IPS-18a (cell line): ENCODE measurements around the gene CYB561.

Experiments used
- H3K27ac ChIP-seq: one replicate; pipeline ENCODE4 v1.5.1; 2013; ENCODE audit warnings: low read length
- H3K27me3 ChIP-seq: one replicate; pipeline ENCODE4 v1.6.1; 2013; ENCODE audit warnings: mild to moderate bottlenecking, low read length; ENCODE audit not compliant: control insufficient read depth, insufficient read depth
- H3K36me3 ChIP-seq: one replicate; pipeline ENCODE4 v1.6.1; 2013; ENCODE audit warnings: low read depth, low read length; ENCODE audit not compliant: control insufficient read depth
- H3K4me1 ChIP-seq: one replicate; pipeline ENCODE4 v1.6.1; 2013; ENCODE audit warnings: low read depth, low read length; ENCODE audit not compliant: control insufficient read depth
- H3K4me3 ChIP-seq: one replicate; pipeline ENCODE4 v1.5.1; 2013; ENCODE audit warnings: low read length
- H3K9ac ChIP-seq: one replicate; pipeline ENCODE4 v1.6.1; 2013; ENCODE audit warnings: mild to moderate bottlenecking, low read length, moderate library complexity
- H3K9me3 ChIP-seq: one replicate; pipeline ENCODE4 v1.6.1; 2013; ENCODE audit warnings: low read depth, low read length; ENCODE audit not compliant: control insufficient read depth

The CYB561 gene

DNA sequence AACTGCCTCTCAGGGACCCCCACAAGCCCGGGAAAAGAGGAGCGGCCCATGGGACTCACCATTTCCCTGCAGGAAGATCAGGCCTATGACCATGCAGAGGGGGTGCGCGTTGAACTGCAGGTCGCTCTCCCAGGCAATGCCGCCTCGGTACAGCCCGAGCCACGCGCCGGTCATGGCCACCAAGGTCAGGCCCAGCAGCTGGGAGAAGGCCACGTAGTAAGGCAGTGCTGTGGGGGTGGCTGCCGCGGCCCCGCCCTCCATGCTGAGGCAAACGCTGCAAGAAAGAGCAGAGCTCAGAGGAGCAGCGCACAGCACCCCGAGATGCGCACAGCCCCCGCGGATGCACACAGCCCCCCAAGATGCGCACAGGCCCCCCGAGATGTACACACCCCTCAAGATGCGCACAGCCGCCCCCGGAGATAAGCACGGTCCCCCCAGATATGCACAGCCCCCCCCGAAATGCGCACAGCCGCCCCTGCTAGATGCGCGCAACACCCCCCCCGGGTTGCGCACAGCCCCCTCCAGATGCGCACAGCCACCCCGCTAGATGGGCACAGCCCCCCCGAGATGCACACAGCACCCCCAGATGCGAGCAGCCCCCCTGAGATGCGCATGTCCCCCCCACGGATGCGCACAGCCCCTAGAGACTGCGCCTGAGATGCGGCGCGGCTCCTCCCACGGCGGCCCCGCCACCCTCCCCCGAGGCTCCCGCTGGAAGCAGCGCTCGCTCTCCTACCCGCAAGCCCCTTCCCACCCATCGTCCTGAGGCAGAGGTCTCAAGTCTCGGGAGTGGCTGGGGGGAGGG lies 8.6 kb downstream of the CYB561 start:
- no peaks in the 10 kb centered on the region for H3K27me3 ChIP-seq
- no peaks in the 10 kb centered on the region for H3K9me3 ChIP-seq
- no peak overlapping the region for H3K9ac ChIP-seq
- no peaks in the 10 kb centered on the region for H3K36me3 ChIP-seq
- H3K4me1 ChIP-seq = no peaks in the 10 kb centered on the region
- H3K4me3 ChIP-seq = no peak overlapping the region
- no peak overlapping the region for H3K27ac ChIP-seq

- Histone ChIP-seq H3K4me1 (no peaks in the 10 kb centered on the region), H3K4me3 (no peak overlapping the region), H3K36me3 (no peaks in the 10 kb centered on the region), H3K27me3 (no peaks in the 10 kb centered on the region), H3K27ac (no peak overlapping the region), H3K9ac (no peak overlapping the region), H3K9me3 (no peaks in the 10 kb centered on the region)
Measured at GRCh38 chr17:63436523-63437110, 9.5 kb downstream of the CYB561 start.

DNA sequence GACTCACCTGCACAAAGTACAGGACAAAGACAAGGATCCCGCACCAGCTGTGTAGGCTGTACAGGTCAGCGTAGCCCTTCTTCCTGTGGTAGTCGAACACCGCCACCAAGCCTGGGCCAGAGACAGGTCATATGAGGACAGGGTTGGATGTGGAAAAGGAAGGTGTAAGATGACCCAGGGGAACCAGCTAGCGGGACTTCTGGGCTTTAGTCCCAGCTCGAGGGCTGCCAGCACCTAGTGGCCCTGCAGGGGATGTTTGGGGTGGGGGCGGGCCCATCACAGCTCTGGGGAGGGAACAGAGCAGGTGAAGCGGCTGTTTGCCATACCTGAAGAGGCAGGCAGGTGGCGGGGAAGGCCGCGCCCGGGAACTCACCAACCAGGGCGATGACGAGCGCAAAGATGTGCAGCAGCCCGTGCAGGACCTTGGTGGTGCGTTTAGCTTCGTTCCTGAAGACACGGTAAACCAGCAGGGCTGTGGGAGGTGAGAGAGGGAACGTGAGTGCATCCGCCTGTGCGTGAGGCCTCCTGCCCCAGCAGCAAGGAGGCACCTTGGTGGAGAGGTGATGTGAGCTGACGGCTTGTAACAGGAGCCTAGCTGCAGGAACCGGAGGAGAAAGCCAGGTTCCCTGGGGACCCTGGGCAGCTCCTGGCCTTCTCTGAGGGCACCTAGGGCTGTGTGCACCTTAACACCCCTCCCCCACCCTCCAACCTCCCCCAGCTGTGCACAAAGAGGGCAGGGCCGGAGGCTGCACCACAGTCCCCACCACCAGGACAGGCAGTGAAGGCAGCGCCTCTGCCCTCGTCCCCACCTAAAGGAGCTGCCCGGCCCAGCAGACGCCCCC lies 10.2 kb downstream of the CYB561 start:
- H3K27me3 ChIP-seq = no peaks in the 10 kb centered on the region
- no peak overlapping the region for H3K4me3 ChIP-seq
- H3K9me3 ChIP-seq = no peaks in the 10 kb centered on the region
- no peaks in the 10 kb centered on the region for H3K4me1 ChIP-seq
- H3K27ac ChIP-seq = no peak overlapping the region
- H3K36me3 ChIP-seq = no peaks in the 10 kb centered on the region
- H3K9ac ChIP-seq = no peak overlapping the region

GRCh38 chr17:63434951-63435571 lies 11.0 kb downstream of the CYB561 start:
- no peak overlapping the region for H3K9ac ChIP-seq

GRCh38 chr17:63433746-63434591 lies 12.1 kb downstream of the CYB561 start:
- Histone ChIP-seq H3K27me3 (no peaks in the 10 kb centered on the region), H3K4me1 (no peaks in the 10 kb centered on the region), H3K36me3 (no peaks in the 10 kb centered on the region), H3K27ac (no peak overlapping the region), H3K4me3 (no peak overlapping the region), H3K9ac (no peak overlapping the region), H3K9me3 (no peaks in the 10 kb centered on the region)

More at GRCh38 chr17:63434951-63435571, 11.0 kb downstream of the CYB561 start:
- no peaks in the 10 kb centered on the region for H3K36me3 ChIP-seq
- H3K27ac ChIP-seq = no peak overlapping the region
- no peaks in the 10 kb centered on the region for H3K9me3 ChIP-seq
- no peaks in the 10 kb centered on the region for H3K27me3 ChIP-seq
- H3K4me3 ChIP-seq = no peak overlapping the region
- H3K4me1 ChIP-seq = no peaks in the 10 kb centered on the region

DNA sequence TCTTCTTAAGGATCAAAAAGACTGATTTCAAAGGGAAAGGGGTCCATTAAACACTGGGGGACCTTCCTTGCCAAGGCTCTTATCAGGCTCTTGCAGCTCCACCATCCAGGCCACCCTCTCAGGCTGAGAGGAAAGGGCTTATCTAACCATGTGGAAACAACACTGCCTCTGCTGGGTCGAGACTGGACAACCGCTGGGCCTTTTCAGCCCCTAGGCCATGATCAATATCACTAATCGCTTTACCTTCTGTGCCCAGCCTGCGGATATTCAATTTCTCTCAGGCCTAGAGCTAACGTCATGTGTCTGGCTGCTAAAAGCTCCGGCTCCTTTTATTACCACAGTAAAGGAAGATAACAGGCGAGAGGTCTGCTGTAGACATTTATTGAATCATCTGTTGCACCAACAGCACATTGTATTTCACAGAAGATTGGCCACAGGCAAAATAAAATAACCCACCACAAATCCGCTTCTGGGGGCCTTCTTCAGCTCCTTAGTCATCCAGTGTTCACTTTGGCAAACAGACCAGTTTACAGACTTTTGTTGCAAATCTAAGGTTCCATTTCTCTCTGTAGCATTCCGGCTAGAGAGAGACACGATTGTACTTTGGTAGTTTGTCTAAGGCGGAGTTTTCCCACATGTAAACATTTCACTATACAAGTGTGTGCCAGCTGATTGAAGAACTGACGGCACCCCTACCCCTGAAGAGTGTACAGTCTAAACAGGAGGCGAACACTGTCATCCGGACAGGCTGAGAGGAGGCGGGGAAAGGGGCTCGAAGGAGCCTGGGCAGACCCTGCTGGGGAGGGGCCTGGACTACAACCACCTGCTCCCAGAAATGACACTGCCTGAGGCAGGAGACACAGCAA lies 13.9 kb downstream of the CYB561 start:
- no peaks in the 10 kb centered on the region for H3K9me3 ChIP-seq

GRCh38 chr17:63431618-63431938 lies 14.5 kb downstream of the CYB561 start:
- no peaks in the 10 kb centered on the region for H3K9me3 ChIP-seq
- no peak overlapping the region for H3K27ac ChIP-seq
- H3K27me3 ChIP-seq = no peaks in the 10 kb centered on the region
- H3K4me1 ChIP-seq = peaks cover 8% of the 10 kb centered on the region
- H3K9ac ChIP-seq = no peak overlapping the region
- no peaks in the 10 kb centered on the region for H3K36me3 ChIP-seq
- no peak overlapping the region for H3K4me3 ChIP-seq

More for the DNA sequence above, 13.9 kb downstream of the CYB561 start:
- H3K36me3 ChIP-seq = no peaks in the 10 kb centered on the region
- H3K9ac ChIP-seq = no peak overlapping the region
- H3K4me3 ChIP-seq = no peak overlapping the region
- H3K27ac ChIP-seq = no peak overlapping the region
- peaks cover 8% of the 10 kb centered on the region for H3K4me1 ChIP-seq
- H3K27me3 ChIP-seq = no peaks in the 10 kb centered on the region

DNA sequence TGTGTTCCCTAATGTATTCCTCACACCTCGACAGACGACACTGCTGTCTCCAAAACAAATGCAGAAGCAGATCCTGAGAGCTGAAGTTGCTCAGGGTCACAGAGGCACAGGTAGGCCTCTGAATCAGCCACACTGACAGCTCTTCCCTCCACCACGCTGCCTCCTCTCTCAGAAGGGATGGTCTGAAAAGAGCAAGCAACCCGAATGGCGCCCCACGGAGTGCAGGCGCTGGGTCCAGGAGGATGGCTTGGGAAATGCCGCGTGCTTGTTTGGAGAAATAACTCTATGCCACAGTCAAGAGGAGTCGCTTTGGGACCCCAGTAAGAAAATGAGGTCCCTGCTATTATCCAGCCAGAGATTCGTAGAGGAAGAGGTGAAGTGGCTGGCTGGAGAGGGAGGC lies 15.9 kb downstream of the CYB561 start:
- no peak overlapping the region for H3K4me3 ChIP-seq

GRCh38 chr17:63429766-63430165 lies 16.3 kb downstream of the CYB561 start:
- Histone ChIP-seq H3K4me1 (peaks cover 8% of the 10 kb centered on the region), H3K9me3 (no peaks in the 10 kb centered on the region), H3K27ac (no peak overlapping the region), H3K9ac (no peak overlapping the region), H3K4me3 (no peak overlapping the region), H3K36me3 (no peaks in the 10 kb centered on the region), H3K27me3 (no peaks in the 10 kb centered on the region)

More for the DNA sequence above, 15.9 kb downstream of the CYB561 start:
- Histone ChIP-seq H3K27ac (no peak overlapping the region), H3K27me3 (no peaks in the 10 kb centered on the region), H3K36me3 (no peaks in the 10 kb centered on the region), H3K9me3 (no peaks in the 10 kb centered on the region), H3K4me1 (peaks cover 8% of the 10 kb centered on the region), H3K9ac (no peak overlapping the region)

GRCh38 chr17:63426917-63427308 lies 19.2 kb downstream of the CYB561 start:
- Histone ChIP-seq H3K9me3 (no peaks in the 10 kb centered on the region), H3K36me3 (no peaks in the 10 kb centered on the region), H3K4me1 (peaks cover 8% of the 10 kb centered on the region), H3K27ac (no peak overlapping the region), H3K27me3 (no peaks in the 10 kb centered on the region), H3K4me3 (no peak overlapping the region), H3K9ac (no peak overlapping the region)
